Measurements from ENCODE around the gene CCDC122. TPM values are rescaled to one million over a fixed set of nuclear protein-coding genes. Genes with fewer than 3 reads are reported as not detected.

CCDC122 gene
- total RNA-seq, 3 donors from 2014 or later, result 8.0 to 17.1 (median 10.9) TPM

DNA sequence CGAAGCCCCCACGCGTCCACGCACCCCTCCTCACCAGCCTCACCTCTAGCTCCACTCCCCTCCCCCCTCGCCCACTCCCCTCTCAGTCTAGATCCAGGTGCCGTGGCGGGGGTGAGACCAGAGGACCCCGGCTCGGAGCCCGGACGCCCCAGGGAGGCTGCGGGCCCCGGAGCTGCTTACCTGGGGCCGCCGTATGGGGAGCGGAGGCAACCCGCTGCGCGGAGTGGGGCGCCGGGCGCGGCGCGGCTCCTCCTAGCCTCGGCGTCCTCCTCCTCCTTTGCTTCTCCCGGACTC is 93.1 kb downstream of the CCDC122 start:
- Histone ChIP-seq H3K4me1 (ENCODE audit: low read depth) (peaks cover 16% of the 10 kb centered on the region), H3K9me3 (no peaks in the 10 kb centered on the region), H3K4me3 (no peak overlapping the region), H3K36me3 (ENCODE audit: low read depth) (no peaks in the 10 kb centered on the region)
- intact Hi-C loops (cut with DNase I, micrococcal nuclease), result no loop called here
- ATAC-seq, result no peak
- TF ChIP-seq, protein P1, sequence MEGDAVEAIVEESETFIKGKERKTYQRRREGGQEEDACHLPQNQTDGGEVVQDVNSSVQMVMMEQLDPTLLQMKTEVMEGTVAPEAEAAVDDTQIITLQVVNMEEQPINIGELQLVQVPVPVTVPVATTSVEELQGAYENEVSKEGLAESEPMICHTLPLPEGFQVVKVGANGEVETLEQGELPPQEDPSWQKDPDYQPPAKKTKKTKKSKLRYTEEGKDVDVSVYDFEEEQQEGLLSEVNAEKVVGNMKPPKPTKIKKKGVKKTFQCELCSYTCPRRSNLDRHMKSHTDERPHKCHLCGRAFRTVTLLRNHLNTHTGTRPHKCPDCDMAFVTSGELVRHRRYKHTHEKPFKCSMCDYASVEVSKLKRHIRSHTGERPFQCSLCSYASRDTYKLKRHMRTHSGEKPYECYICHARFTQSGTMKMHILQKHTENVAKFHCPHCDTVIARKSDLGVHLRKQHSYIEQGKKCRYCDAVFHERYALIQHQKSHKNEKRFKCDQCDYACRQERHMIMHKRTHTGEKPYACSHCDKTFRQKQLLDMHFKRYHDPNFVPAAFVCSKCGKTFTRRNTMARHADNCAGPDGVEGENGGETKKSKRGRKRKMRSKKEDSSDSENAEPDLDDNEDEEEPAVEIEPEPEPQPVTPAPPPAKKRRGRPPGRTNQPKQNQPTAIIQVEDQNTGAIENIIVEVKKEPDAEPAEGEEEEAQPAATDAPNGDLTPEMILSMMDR (IDR thresholded peaks at IDR 0.05), result no peak
- no peak for DNase-seq

Other genes with a start within 250 kb of the CCDC122 start
- gene ENOX1, start 92.8 kb downstream of the CCDC122 start, total RNA-seq, result 1 to 10 TPM in 2 of 3 donors, under 1 TPM in 1; 0.35 to 9.8 (median 1.2) TPM
- gene LACC1, start 164 bp upstream of the CCDC122 start, total RNA-seq, result 10 to 100 TPM; 10.1 to 17.3 (median 13.2) TPM

Measured in mucosa of descending colon (tissue), 3 donors.